ENCODE measurements around the gene ZNF683.

ZNF683 gene

GRCh38 chr1:26384076-26384475 is 11.5 kb upstream of the ZNF683 start:
- DNase-seq: no peak

GRCh38 chr1:26378879-26379251 is 6.3 kb upstream of the ZNF683 start:
- DNase-seq: no peak

GRCh38 chr1:26378088-26378878 is 5.7 kb upstream of the ZNF683 start:
- peak; percentile 78 to 82 for DNase-seq

- no peak for DNase-seq
Observed at GRCh38 chr1:26376050-26376449, 3.5 kb upstream of the ZNF683 start.

- DNase-seq: no peak
Observed at GRCh38 chr1:26375081-26375480, 2.5 kb upstream of the ZNF683 start.

- peak in 1 of 2 experiments; percentile 45 for DNase-seq
Observed at GRCh38 chr1:26374361-26374760, 1.8 kb upstream of the ZNF683 start.

- DNase-seq: no peak
Observed at GRCh38 chr1:26373789-26374188, 1.2 kb upstream of the ZNF683 start.

GRCh38 chr1:26373281-26373680 is 731 bp upstream of the ZNF683 start:
- peak in 1 of 2 experiments; percentile 41 for DNase-seq

GRCh38 chr1:26372039-26372438 is 511 bp downstream of the ZNF683 start:
- no peak for DNase-seq

- no peak for DNase-seq
Observed at GRCh38 chr1:26370591-26371382, 1.8 kb downstream of the ZNF683 start.

GRCh38 chr1:26368486-26368885 is 4.1 kb downstream of the ZNF683 start:
- no peak for DNase-seq

GRCh38 chr1:26368006-26368405 is 4.5 kb downstream of the ZNF683 start:
- DNase-seq: no peak

- no peak for DNase-seq
Observed at GRCh38 chr1:26367441-26367840, 5.1 kb downstream of the ZNF683 start.

- DNase-seq: no peak
Observed at GRCh38 chr1:26364956-26365355, 7.6 kb downstream of the ZNF683 start.

GRCh38 chr1:26363549-26364448 is 8.8 kb downstream of the ZNF683 start:
- peak; percentile 92 to 96 for DNase-seq

- DNase-seq: no peak
Observed at GRCh38 chr1:26362331-26362730, 10.2 kb downstream of the ZNF683 start.

GRCh38 chr1:26361605-26362122 is 10.9 kb downstream of the ZNF683 start:
- no peak for DNase-seq

GRCh38 chr1:26360807-26361604 is 11.5 kb downstream of the ZNF683 start:
- DNase-seq: no peak

- peak; percentile 54 to 67 for DNase-seq
Observed at GRCh38 chr1:26359981-26360806, 12.4 kb downstream of the ZNF683 start.

- peak; percentile 76 to 80 for DNase-seq
Observed at GRCh38 chr1:26358411-26359384, 13.9 kb downstream of the ZNF683 start.
